H7 (cell line): Measurements from ENCODE around the gene NUDT1. TPM values are rescaled to one million over a fixed set of nuclear protein-coding genes. Genes with fewer than 3 reads are reported as not detected.

Experiments used
- DNase-seq: peaks from one replicate; pipeline ENCODE4 v3.0.0; 2012
- H3K27me3 ChIP-seq: 2 replicates; pipeline ENCODE4 v1.6.0; 2011; ENCODE audit warnings: mild to moderate bottlenecking, low read length; ENCODE audit not compliant: control insufficient read depth, insufficient read depth
- H3K36me3 ChIP-seq: replicated peaks from 2 replicates; pipeline ENCODE4 v1.5.1; 2011; ENCODE audit warnings: low read length; ENCODE audit not compliant: control insufficient read depth, insufficient read depth
- H3K4me3 ChIP-seq: 2 replicates; pipeline ENCODE4 v1.5.1; 2011; ENCODE audit warnings: low read depth, mild to moderate bottlenecking, control low read depth, low read length, moderate library complexity; ENCODE audit not compliant: insufficient read depth
- total RNA-seq: library from RNA; depleted of rRNA; stranded (reverse); fragments of >200 nt; shearing (Covaris generic); gene quantifications from 2 replicates; pipeline ENCODE4 v1.2.3, GENCODE V29; 2014

The NUDT1 gene
- total RNA-seq, 1 experiment from 2014 or later, result 117 TPM

DNA sequence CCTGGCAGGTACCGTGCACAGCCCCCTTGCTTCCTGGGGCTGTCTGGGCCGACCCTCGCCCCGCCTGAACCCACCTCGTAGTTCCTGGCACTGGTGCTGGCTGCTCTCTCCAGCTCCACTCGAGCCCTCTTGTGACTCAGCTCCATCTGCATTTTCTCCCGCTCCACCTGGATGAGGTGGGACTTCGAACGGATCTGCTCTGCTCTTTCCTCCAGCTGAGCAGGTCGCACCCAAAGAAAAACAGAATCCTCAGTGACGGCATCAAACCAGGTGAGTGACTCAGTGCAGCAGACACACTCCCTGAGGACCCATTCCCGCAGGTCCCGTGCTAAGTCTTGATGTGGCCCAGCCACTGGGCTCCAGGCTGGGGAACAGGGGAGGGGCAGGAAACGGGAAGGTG, 16.7 kb upstream of the NUDT1 start:
- H3K36me3 ChIP-seq, result peaks cover 36% of the 10 kb centered on the region

GRCh38 chr7:2225830-2226229, 16.2 kb upstream of the NUDT1 start:
- Histone ChIP-seq H3K4me3 (no peak overlapping the region), H3K27me3 (no peaks in the 10 kb centered on the region), H3K36me3 (peaks cover 37% of the 10 kb centered on the region)
- DNase-seq, result no peak

More for the DNA sequence above, 16.7 kb upstream of the NUDT1 start:
- peak; percentile 36 for DNase-seq
- H3K27me3 ChIP-seq, result no peaks in the 10 kb centered on the region
- H3K4me3 ChIP-seq, result no peak overlapping the region

DNA sequence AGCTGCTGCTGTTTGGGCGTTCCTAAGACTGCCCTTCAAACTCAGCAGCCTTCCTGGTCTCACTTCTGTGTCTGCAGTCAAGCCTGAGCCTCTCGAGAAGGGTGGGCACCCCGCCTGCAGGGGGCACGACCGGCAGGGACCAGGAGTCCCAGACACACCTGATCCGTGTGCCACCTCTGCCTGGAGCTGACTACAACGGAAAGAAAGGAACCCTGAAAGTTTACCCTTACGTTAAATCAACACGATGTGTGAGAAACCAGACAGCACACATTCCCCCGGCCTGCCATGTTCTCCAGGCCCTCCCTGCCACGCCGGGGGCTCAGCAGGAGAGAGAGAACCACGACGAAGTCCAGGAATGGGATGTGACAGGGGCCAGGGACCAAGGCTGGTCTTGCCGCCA, 14.3 kb upstream of the NUDT1 start:
- Histone ChIP-seq H3K27me3 (no peaks in the 10 kb centered on the region), H3K36me3 (peaks cover 30% of the 10 kb centered on the region), H3K4me3 (no peak overlapping the region)
- DNase-seq, result peak; percentile 39

GRCh38 chr7:2228921-2229320, 13.1 kb upstream of the NUDT1 start:
- Histone ChIP-seq H3K4me3 (no peak overlapping the region), H3K27me3 (no peaks in the 10 kb centered on the region), H3K36me3 (peaks cover 28% of the 10 kb centered on the region)
- no peak for DNase-seq

DNA sequence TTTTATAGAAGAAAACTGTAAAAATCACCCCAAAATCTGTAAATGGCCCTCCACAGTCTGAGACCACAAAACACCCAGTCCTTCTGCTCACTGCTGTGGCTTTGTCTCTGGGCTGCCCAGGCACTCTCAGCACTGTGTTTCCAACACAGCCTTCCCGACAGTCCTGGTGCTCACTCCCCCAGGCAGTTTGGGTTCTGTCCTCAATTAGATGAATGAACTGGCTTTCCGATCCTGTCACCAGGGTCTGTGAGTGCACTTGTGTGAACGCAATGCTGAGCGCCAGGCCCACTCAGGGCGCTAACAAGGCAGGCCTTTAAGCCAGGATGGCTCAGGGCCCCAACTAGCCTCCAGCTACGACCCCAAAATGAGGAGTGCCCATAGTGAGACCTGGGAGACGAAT, 12.6 kb upstream of the NUDT1 start:
- DNase-seq, result no peak
- Histone ChIP-seq H3K36me3 (peaks cover 27% of the 10 kb centered on the region), H3K4me3 (no peak overlapping the region), H3K27me3 (no peaks in the 10 kb centered on the region)

GRCh38 chr7:2230226-2230625, 11.8 kb upstream of the NUDT1 start:
- Histone ChIP-seq H3K36me3 (peaks cover 30% of the 10 kb centered on the region), H3K4me3 (no peak overlapping the region), H3K27me3 (no peaks in the 10 kb centered on the region)
- no peak for DNase-seq

- DNase-seq, result no peak
- Histone ChIP-seq H3K4me3 (no peak overlapping the region), H3K27me3 (no peaks in the 10 kb centered on the region), H3K36me3 (peaks cover 30% of the 10 kb centered on the region)
These were observed 11.1 kb upstream of the NUDT1 start for GRCh38 chr7:2230882-2231281.

DNA sequence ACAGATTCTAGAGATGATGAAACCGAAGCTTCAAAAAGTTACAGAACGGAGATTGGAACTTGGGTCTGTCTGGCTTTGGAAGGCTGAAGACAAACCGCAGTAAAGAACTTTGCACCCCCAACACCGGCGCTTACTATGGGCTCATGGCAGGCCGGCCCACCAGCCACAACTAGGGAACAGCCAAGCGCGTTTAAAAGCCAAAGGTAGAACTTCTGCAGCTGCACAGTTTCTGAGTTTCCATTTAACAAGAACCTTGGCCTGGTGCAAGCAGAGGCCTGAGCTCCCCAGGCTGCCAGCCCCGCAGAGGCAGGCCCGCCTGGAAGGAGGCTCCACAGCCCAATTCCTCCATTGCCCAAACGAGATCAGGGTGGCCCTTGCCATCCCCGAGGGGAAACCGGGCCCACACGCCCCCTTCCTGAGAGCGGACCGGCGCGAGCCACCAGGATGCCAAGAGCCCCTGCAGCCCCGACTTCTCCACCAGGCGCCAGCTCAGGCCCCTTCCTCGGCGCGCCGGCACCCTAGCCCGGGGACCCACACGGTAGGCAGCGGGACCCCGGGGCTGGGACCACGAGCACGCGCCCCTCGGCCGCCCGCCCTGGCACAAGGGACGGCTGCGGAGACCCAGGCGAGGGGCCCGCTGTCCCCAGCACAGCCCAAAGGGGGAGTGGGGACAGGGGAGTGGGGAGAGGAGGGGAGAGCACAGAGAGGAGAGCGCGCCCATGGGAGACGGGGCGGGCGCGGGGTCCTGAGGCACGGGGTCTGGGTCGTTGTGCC, 9.8 kb upstream of the NUDT1 start:
- Histone ChIP-seq H3K4me3 (peak overlapping the region; percentile 85), H3K27me3 (no peaks in the 10 kb centered on the region), H3K36me3 (peaks cover 29% of the 10 kb centered on the region)
- peak; percentile 91 for DNase-seq

- Histone ChIP-seq H3K4me3 (peak within 1 kb of the TSS; percentile 85), H3K36me3 (peaks cover 31% of the 10 kb centered on the region), H3K27me3 (no peaks in the 10 kb centered on the region)
- peak; percentile 98 for DNase-seq
These were observed 9.1 kb upstream of the NUDT1 start, which contains the start of gene MAD1L1 for GRCh38 chr7:2232766-2233520. Gene MAD1L1, minus strand, starts transcription at chr7:2232945. Its CDS starts 2,812 bp downstream, at chr7:2230133.

DNA sequence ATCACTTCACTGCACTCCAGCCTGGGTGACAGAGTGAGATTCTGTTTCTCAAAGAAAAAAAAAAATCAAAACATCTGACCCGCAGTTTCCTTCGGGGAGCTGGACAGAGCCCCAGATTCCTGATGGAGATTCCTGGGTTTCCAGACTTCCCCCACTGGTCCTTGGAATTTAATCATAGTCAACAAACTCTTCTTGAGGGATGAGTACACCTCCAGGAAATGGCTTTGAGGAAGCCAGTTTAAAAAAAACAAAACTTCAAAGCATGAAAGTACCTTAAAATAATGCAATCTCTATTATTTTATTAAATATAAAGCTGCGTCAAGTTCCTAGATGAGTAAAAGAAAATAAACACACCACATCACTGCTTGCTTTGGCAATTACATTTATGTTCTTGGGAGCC, 8.1 kb upstream of the NUDT1 start:
- H3K36me3 ChIP-seq, result peaks cover 36% of the 10 kb centered on the region
- H3K27me3 ChIP-seq, result no peaks in the 10 kb centered on the region
- DNase-seq, result no peak
- no peak overlapping the region for H3K4me3 ChIP-seq

GRCh38 chr7:2237109-2237602, 4.9 kb upstream of the NUDT1 start:
- H3K27me3 ChIP-seq, result no peaks in the 10 kb centered on the region
- DNase-seq, result no peak
- H3K36me3 ChIP-seq, result peaks cover 32% of the 10 kb centered on the region
- H3K4me3 ChIP-seq, result no peak overlapping the region

- H3K27me3 ChIP-seq, result no peaks in the 10 kb centered on the region
- H3K36me3 ChIP-seq, result peaks cover 32% of the 10 kb centered on the region
- no peak overlapping the region for H3K4me3 ChIP-seq
- DNase-seq, result no peak
These were observed 2.8 kb upstream of the NUDT1 start for GRCh38 chr7:2239242-2239641.

- DNase-seq, result no peak
- Histone ChIP-seq H3K4me3 (peak overlapping the region; percentile 87), H3K36me3 (peaks cover 19% of the 10 kb centered on the region), H3K27me3 (no peaks in the 10 kb centered on the region)
These were observed 759 bp downstream of the NUDT1 start for GRCh38 chr7:2242541-2243429.

GRCh38 chr7:2243458-2243857, 1.4 kb downstream of the NUDT1 start:
- no peak for DNase-seq
- H3K4me3 ChIP-seq, result no peak overlapping the region
- H3K36me3 ChIP-seq, result peaks cover 13% of the 10 kb centered on the region
- no peaks in the 10 kb centered on the region for H3K27me3 ChIP-seq
